GM12878 (cell line): ENCODE measurements around the gene LRRFIP2. TPM values are rescaled to one million over a fixed set of nuclear protein-coding genes. Genes with fewer than 3 reads are reported as not detected.

Experiments used
- ATAC-seq: fragments of 200-7000 bp; cut with Tn5 transposase; 3 replicates; pipeline ENCODE4 v1.9.1; 2020; ENCODE audit warnings: mild to moderate bottlenecking, moderate library complexity
- BruUV-seq: library from RNA; stranded (reverse); fragments of 400-500 nt; replicated peaks from 2 replicates; lab custom pipeline; 2021; lab: Mats Ljungman, UMichigan
- CTCF ChIA-PET: fragments of 300-600 bp; sonication (Branson Sonifier 250); formaldehyde crosslinking; extraction: SDS; loops from one replicate; lab custom pipeline; 2021; ENCODE audit warnings: inconsistent platforms; lab: Yijun Ruan, JAX
- POLR2A ChIA-PET: fragments of 350-600 bp; formaldehyde crosslinking; extraction: SDS; loops from one replicate; lab custom pipeline; 2021; ENCODE audit warnings: inconsistent platforms; lab: Charles Lee
- RAD21 ChIA-PET: fragments of 300-600 bp; sonication (Branson Sonifier 250); formaldehyde crosslinking; loops from one replicate; lab custom pipeline; 2023; ENCODE audit warnings: antibody characterized with exemption; ENCODE audit not compliant: unreplicated experiment; lab: Charles Lee
- SMC1A ChIA-PET: fragments of 300-600 bp; sonication (Branson Sonifier 250); formaldehyde crosslinking; loops from one replicate; lab custom pipeline; 2023; ENCODE audit not compliant: unreplicated experiment, uncharacterized antibody; lab: Charles Lee
- DNase-seq: peaks from one replicate; pipeline ENCODE4 v3.0.0-alpha.2; 2011; ENCODE audit warnings: low read depth, low spot score
- FAIRE-seq: peaks from 3 replicates; lab custom pipeline; 2011; peaks lifted over from hg19 to GRCh38; lab: Jason Lieb, UNC
- H2AFZ ChIP-seq: 2 replicates; pipeline ENCODE4 v1.6.0; 2011; ENCODE audit warnings: low read depth, low read length, control low read depth; ENCODE audit not compliant: control insufficient read depth
- H3K27ac ChIP-seq: 2 replicates; pipeline ENCODE4 v1.5.1; 2011; ENCODE audit warnings: control low read depth; ENCODE audit not compliant: control insufficient read depth, insufficient read depth
- H3K27me3 ChIP-seq, 2 experiments: replicated peaks in 1 of 2; 2 replicates each; pipeline versions ENCODE4 v1.6.0 to v1.6.1; 2011; ENCODE audit warnings: low read length in 1 of 2; ENCODE audit not compliant: control insufficient read depth in 2 of 2, insufficient read depth in 2 of 2
- H3K36me3 ChIP-seq, 2 experiments: 2 replicates each; pipeline ENCODE4 v1.5.1; 2011; ENCODE audit warnings: low read length in 1 of 2; ENCODE audit not compliant: control insufficient read depth in 2 of 2, insufficient read depth in 2 of 2
- H3K4me1 ChIP-seq: 2 replicates; pipeline ENCODE4 v1.6.1; 2011; ENCODE audit warnings: mild to moderate bottlenecking, low read length, moderate library complexity, mixed read lengths; ENCODE audit not compliant: control insufficient read depth, insufficient read depth
- H3K4me2 ChIP-seq: 2 replicates; pipeline ENCODE4 v1.6.0; 2011; ENCODE audit warnings: control low read depth; ENCODE audit not compliant: control insufficient read depth, insufficient read depth
- H3K4me3 ChIP-seq: fragments of 200-600 bp; sonication (generic); 2 replicates; pipeline ENCODE4 v1.5.1; 2016
- H3K79me2 ChIP-seq: 2 replicates; pipeline ENCODE4 v1.6.0; 2011; ENCODE audit warnings: low read length; ENCODE audit not compliant: control insufficient read depth, insufficient read depth
- H3K9ac ChIP-seq: 2 replicates; pipeline ENCODE4 v1.8.0; 2011; ENCODE audit warnings: low read length, control low read depth, mixed read lengths; ENCODE audit not compliant: control insufficient read depth, insufficient read depth
- H3K9me3 ChIP-seq: replicated peaks from 3 replicates; pipeline ENCODE4 v1.5.1; 2011; ENCODE audit warnings: mild to moderate bottlenecking, low read length; ENCODE audit not compliant: control insufficient read depth, insufficient read depth
- H4K20me1 ChIP-seq: 2 replicates; pipeline ENCODE4 v1.6.0; 2011; ENCODE audit not compliant: control insufficient read depth, insufficient read depth
- EP300 ChIP-seq, 2 experiments: fragments of 150-350 bp in 1 of 2; IDR thresholded peaks; 2 replicates each; pipeline ENCODE4 v1.6.1; 2011 to 2012; ENCODE audit warnings: low read depth in 2 of 2, low read length in 2 of 2, borderline replicate concordance in 1 of 2, improper control_type of control experiment in 1 of 2, inconsistent platforms in 1 of 2; ENCODE audit not compliant: control insufficient read depth in 1 of 2
- NRF1 ChIP-seq: conservative IDR thresholded peaks from 2 replicates; pipeline ENCODE4 v1.6.1; 2011; ENCODE audit warnings: mild to moderate bottlenecking, low read depth, low read length, improper control_type of control experiment
- WGBS: methylation state at CpG from one replicate; pipeline ENCODE4 v1.1.6; 2016; ENCODE audit warnings: low lambda C conversion rate; ENCODE audit not compliant: insufficient replicate concordance, insufficient coverage; ENCODE audit errors: missing lambda C conversion rate; 5-methylcytosine and 5-hydroxymethylcytosine counted together
- in situ Hi-C: fragments of 300-500 bp; cut with MboI; formaldehyde crosslinking; loops from 9 replicates; pipeline ENCODE4 v1.14.3; 2018; ENCODE audit warnings: mixed read lengths
- intact Hi-C: fragments of 100-400 bp; cut with micrococcal nuclease; formaldehyde crosslinking; loops from one replicate; pipeline ENCODE4 v1.14.2; 2022; ENCODE audit not compliant: unreplicated experiment
- polyA plus RNA-seq, 11 experiments: library from polyadenylated mRNA; depleted of rRNA in 4 of 11; unstranded in 6 of 11; stranded (reverse) in 5 of 11; fragments of >200 nt; fragmentation: Nextera tagmentation in 4 of 11; fragmentation: Illumina TruSeq in 1 of 11; extraction: Ambion mirVana in 4 of 11; extraction: Trizol in 1 of 11; gene quantifications; 1 replicate in 1 of 11; 2 replicates in 10 of 11; pipeline versions ENCODE4 v1.2.1 to v1.2.3, GENCODE V29; 2011 to 2016; ENCODE audit warnings: inconsistent platforms in 2 of 11, missing spikeins in 2 of 11, low read depth in 1 of 11
- total RNA-seq, 4 experiments: library from RNA; depleted of rRNA in 3 of 4; stranded (reverse); fragments of >200 nt in 3 of 4; fragmentation: Illumina TruSeq in 1 of 4; extraction: Trizol in 1 of 4; gene quantifications; 2 replicates each; pipeline versions ENCODE4 v1.2.1 to v1.2.3, GENCODE V29; 2013 to 2021
- TF ChIP-seq, protein P1 (sequence below): IDR thresholded peaks from 2 replicates; pipeline ENCODE4 v1.6.1; 2012; ENCODE audit warnings: mild to moderate bottlenecking, low read depth, low read length

The LRRFIP2 gene
- total and polyA plus RNA-seq, 10 of the 15 experiments (the other 5 are each of a cell fraction or from before 2014, with no cell fraction given): 9.7 to 46.9 (median 38.1) TPM

DNA sequence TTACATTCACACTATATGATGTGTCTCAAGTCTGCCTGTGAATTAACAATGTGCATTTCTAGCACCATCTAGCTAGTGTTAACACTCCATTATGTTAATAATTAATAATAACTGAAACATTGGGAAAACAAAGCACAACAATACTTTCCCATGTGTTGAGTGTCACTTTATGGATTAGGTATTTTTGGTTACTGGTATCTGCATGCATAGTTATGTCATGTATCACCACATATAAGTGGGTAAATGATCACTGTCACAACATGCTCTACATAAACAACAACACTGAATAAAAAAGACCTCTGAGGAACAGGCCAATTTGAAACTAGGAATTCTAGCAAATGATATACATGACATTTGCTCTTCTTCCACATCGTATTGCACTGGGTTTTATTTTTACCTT lies 106.4 kb downstream of the LRRFIP2 start:
- ChIA-PET RAD21 (no interaction called here), POLR2A (no interaction called here), SMC1A (no interaction called here), CTCF (interaction anchor here (0.6 to 1.1 kb wide), 2 partner anchors 8 to 771 kb away, joined by 4 read pairs; no protein-coding TSS in a partner anchor)
- no TSS peak for BruUV-seq
- TF ChIP-seq, protein P1, sequence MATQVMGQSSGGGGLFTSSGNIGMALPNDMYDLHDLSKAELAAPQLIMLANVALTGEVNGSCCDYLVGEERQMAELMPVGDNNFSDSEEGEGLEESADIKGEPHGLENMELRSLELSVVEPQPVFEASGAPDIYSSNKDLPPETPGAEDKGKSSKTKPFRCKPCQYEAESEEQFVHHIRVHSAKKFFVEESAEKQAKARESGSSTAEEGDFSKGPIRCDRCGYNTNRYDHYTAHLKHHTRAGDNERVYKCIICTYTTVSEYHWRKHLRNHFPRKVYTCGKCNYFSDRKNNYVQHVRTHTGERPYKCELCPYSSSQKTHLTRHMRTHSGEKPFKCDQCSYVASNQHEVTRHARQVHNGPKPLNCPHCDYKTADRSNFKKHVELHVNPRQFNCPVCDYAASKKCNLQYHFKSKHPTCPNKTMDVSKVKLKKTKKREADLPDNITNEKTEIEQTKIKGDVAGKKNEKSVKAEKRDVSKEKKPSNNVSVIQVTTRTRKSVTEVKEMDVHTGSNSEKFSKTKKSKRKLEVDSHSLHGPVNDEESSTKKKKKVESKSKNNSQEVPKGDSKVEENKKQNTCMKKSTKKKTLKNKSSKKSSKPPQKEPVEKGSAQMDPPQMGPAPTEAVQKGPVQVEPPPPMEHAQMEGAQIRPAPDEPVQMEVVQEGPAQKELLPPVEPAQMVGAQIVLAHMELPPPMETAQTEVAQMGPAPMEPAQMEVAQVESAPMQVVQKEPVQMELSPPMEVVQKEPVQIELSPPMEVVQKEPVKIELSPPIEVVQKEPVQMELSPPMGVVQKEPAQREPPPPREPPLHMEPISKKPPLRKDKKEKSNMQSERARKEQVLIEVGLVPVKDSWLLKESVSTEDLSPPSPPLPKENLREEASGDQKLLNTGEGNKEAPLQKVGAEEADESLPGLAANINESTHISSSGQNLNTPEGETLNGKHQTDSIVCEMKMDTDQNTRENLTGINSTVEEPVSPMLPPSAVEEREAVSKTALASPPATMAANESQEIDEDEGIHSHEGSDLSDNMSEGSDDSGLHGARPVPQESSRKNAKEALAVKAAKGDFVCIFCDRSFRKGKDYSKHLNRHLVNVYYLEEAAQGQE: no peak
- TF ChIP-seq NRF1 (no peak), EP300 (IDR thresholded peaks at IDR 0.05; ENCODE audit: borderline replicate concordance in 1 of 2, control insufficient read depth in 1 of 2, low read depth in 2 of 2, low read length in 2 of 2) (no peak)
- FAIRE-seq (no peak), DNase-seq (no peak), ATAC-seq (no peak)
- Histone ChIP-seq H3K27ac (no peak overlapping the region), H3K9ac (no peak overlapping the region), H3K36me3 (peaks cover 0 to 7% of the 10 kb centered on the region in 2 experiments; a peak in 3 of 4 replicates), H3K4me2 (no peak overlapping the region), H3K79me2 (no peaks in the 10 kb centered on the region), H3K27me3 (no peaks in the 10 kb centered on the region), H4K20me1 (no peaks in the 10 kb centered on the region), H3K4me1 (no peaks in the 10 kb centered on the region), H3K9me3 (no peaks in the 10 kb centered on the region), H3K4me3 (no peak overlapping the region), H2AFZ (no peak overlapping the region)
- 100% methylated on average over 1 of the region's 1 CpG for WGBS
- intact Hi-C loops: loop anchor here (5.0 kb wide), 1 partner anchor 144 kb away; no protein-coding TSS in a partner anchor
- in situ Hi-C loops: no loop called here
